ENCODE data around the gene APBB2. TPM values are rescaled to one million over a fixed set of nuclear protein-coding genes. Genes with fewer than 3 reads are reported as not detected.
A peak's percentile ranks its signal among the peaks of the same experiment; 100 is the strongest.

APBB2 gene
- polyA plus RNA-seq, 3 donors: 0.15 to 0.33 TPM; not detected in 1

DNA sequence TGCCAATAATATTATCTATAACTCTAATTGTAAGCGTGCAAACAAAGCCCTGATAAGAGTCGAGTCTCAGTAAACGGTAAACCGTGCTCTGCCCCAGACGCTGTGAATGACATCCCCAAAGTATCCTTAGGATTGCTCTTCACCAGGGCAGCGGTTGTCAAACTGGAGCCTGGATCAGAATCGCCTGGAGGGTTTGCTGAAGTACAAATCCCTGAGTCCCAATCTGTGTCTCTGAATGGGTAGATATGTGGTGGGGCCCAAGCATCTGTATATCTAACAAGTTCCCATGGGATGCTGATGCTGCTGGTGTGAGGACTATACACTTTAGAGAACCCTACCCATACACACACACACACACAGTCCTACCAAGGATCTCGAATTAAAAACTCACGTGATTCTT lies 813 bp upstream of the APBB2 start:
- TF ChIP-seq, protein P1, sequence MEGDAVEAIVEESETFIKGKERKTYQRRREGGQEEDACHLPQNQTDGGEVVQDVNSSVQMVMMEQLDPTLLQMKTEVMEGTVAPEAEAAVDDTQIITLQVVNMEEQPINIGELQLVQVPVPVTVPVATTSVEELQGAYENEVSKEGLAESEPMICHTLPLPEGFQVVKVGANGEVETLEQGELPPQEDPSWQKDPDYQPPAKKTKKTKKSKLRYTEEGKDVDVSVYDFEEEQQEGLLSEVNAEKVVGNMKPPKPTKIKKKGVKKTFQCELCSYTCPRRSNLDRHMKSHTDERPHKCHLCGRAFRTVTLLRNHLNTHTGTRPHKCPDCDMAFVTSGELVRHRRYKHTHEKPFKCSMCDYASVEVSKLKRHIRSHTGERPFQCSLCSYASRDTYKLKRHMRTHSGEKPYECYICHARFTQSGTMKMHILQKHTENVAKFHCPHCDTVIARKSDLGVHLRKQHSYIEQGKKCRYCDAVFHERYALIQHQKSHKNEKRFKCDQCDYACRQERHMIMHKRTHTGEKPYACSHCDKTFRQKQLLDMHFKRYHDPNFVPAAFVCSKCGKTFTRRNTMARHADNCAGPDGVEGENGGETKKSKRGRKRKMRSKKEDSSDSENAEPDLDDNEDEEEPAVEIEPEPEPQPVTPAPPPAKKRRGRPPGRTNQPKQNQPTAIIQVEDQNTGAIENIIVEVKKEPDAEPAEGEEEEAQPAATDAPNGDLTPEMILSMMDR (IDR thresholded peaks at IDR 0.05): no peak
- Histone ChIP-seq H3K27ac (ENCODE audit: low read depth in 1 of 2, low read length in 2 of 2) (no peak overlapping the region), H3K4me3 (replicated peaks in 1 of 3; ENCODE audit: low read depth in 2 of 3, low read length in 3 of 3) (peak overlapping the region in 1 of 3 experiments; percentile 78), H3K36me3 (replicated peaks in 1 of 2; ENCODE audit: control insufficient read depth in 1 of 2, insufficient read depth in 2 of 2, low read length in 2 of 2) (no peaks in the 10 kb centered on the region), H3K4me1 (ENCODE audit: control insufficient read depth in 1 of 2, insufficient read depth in 2 of 2, low read length in 2 of 2) (peaks cover 25 to 27% of the 10 kb centered on the region in 2 donors), H3K79me2 (ENCODE audit: insufficient read depth, low read length) (no peaks in the 10 kb centered on the region), H3K4me2 (replicated peaks; ENCODE audit: extremely low read depth, low read length, poor library complexity, severe bottlenecking) (no peak overlapping the region), H3K9me3 (replicated peaks in 1 of 2; ENCODE audit: control insufficient read depth in 1 of 2, insufficient read depth in 1 of 2, low read length in 2 of 2) (peaks cover 0 to 12% of the 10 kb centered on the region in 2 donors), H4K20me1 (ENCODE audit: insufficient read depth, low read length) (no peaks in the 10 kb centered on the region), H3K9ac (ENCODE audit: insufficient read depth, low read length, poor library complexity, severe bottlenecking) (no peak overlapping the region), H3K27me3 (ENCODE audit: control insufficient read depth in 2 of 2, insufficient read depth in 2 of 2, low read length in 2 of 2) (peaks cover 49 to 52% of the 10 kb centered on the region in 2 donors), H2AFZ (ENCODE audit: insufficient read depth, low read depth, low read length, poor library complexity, severe bottlenecking) (no peak overlapping the region)
- WGBS (ENCODE audit: insufficient coverage): 15% methylated on average over 5 of the region's 9 CpGs
- H3K9me3 Mint-ChIP-seq: peaks cover 0 to 10% (median 5%) of the 10 kb centered on the region in 7 donors
- no peak overlapping the region for H3K27ac Mint-ChIP-seq
- DNase-seq: no peak
- H3K4me1 Mint-ChIP-seq: peaks cover 32% of the 10 kb centered on the region
- intact Hi-C loops (cut with micrococcal nuclease): loop anchor here (5.0 to 10.0 kb wide), 3 partner anchors 240 to 290 kb away; no protein-coding TSS in a partner anchor
- H3K27me3 Mint-ChIP-seq (ENCODE audit: low read depth in 3 of 3): peaks cover 63 to 70% (median 69%) of the 10 kb centered on the region in 3 donors
- peak overlapping the region; percentile 58 to 94 for H3K4me3 Mint-ChIP-seq
- peaks cover 0 to 10% of the 10 kb centered on the region in 2 donors for H3K36me3 Mint-ChIP-seq

DNA sequence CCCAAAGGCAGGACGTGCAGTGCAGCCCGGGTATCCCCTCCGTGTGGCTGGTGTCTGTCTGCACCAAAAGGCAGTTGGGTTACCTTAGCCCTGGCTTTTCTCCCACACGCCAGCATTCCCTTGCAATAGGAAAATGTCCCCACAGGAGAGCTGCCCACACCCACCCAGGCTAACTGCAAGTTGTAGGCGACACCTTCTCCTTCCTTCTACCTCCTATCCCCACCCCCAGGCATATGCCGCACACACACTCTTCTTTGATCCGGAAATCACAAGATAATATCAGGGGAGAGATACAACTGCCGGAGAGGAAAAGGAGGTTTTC lies 444 bp upstream of the APBB2 start:
- peak overlapping the region; percentile 93 for H3K4me2 ChIP-seq (replicated peaks; ENCODE audit: extremely low read depth, low read length, poor library complexity, severe bottlenecking)

More for the DNA sequence above, 444 bp upstream of the APBB2 start:
- Mint-ChIP-seq H3K36me3 (peaks cover 0 to 10% of the 10 kb centered on the region in 2 donors), H3K4me1 (peaks cover 32% of the 10 kb centered on the region), H3K27me3 (ENCODE audit: low read depth in 3 of 3) (peaks cover 64 to 70% (median 70%) of the 10 kb centered on the region in 3 donors), H3K4me3 (peak overlapping the region; percentile 58 to 94), H3K27ac (no peak overlapping the region), H3K9me3 (peaks cover 0 to 10% (median 5%) of the 10 kb centered on the region in 7 donors)
- WGBS (ENCODE audit: insufficient coverage): 4% methylated on average over 4 of the region's 8 CpGs
- Histone ChIP-seq H3K9ac (ENCODE audit: insufficient read depth, low read length, poor library complexity, severe bottlenecking) (no peak overlapping the region), H2AFZ (ENCODE audit: insufficient read depth, low read depth, low read length, poor library complexity, severe bottlenecking) (no peak overlapping the region), H3K4me1 (ENCODE audit: control insufficient read depth in 1 of 2, insufficient read depth in 2 of 2, low read length in 2 of 2) (peaks cover 25 to 27% of the 10 kb centered on the region in 2 donors), H3K27me3 (ENCODE audit: control insufficient read depth in 2 of 2, insufficient read depth in 2 of 2, low read length in 2 of 2) (peaks cover 49 to 52% of the 10 kb centered on the region in 2 donors), H4K20me1 (ENCODE audit: insufficient read depth, low read length) (no peaks in the 10 kb centered on the region), H3K4me3 (replicated peaks in 1 of 3; ENCODE audit: low read depth in 2 of 3, low read length in 3 of 3) (peak overlapping the region in 1 of 3 experiments; percentile 78), H3K36me3 (replicated peaks in 1 of 2; ENCODE audit: control insufficient read depth in 1 of 2, insufficient read depth in 2 of 2, low read length in 2 of 2) (no peaks in the 10 kb centered on the region), H3K9me3 (replicated peaks in 1 of 2; ENCODE audit: control insufficient read depth in 1 of 2, insufficient read depth in 1 of 2, low read length in 2 of 2) (peaks cover 0 to 12% of the 10 kb centered on the region in 2 donors), H3K79me2 (ENCODE audit: insufficient read depth, low read length) (no peaks in the 10 kb centered on the region), H3K27ac (ENCODE audit: low read depth in 1 of 2, low read length in 2 of 2) (no peak overlapping the region)
- intact Hi-C loops (cut with micrococcal nuclease): loop anchor here (5.0 to 10.0 kb wide), 4 partner anchors 237 to 290 kb away; no protein-coding TSS in a partner anchor
- TF ChIP-seq, protein P1 (IDR thresholded peaks at IDR 0.05): peak; percentile 34
- DNase-seq: no peak
